Mesenchymal stem cell (in vitro differentiated cells and primary cell): Measurements from ENCODE around the gene UTP3.
"Not testable (repeated sequence)": the region's sequence is repeated elsewhere in the genome, so short reads cannot be mapped to it uniquely, and the experiment has no call there.

Source experiments
- DNase-seq: peaks from one replicate; pipeline ENCODE4 v3.0.0-alpha.2; 2013
- H2AFZ ChIP-seq: one replicate; pipeline ENCODE4 v1.6.1; 2013; ENCODE audit warnings: low read depth, mild to moderate bottlenecking, control low read depth, inconsistent platforms, low read length, moderate library complexity
- H2AK5ac ChIP-seq: 2 replicates; pipeline ENCODE4 v1.6.1; 2013; ENCODE audit warnings: low read length, moderate library complexity, mild to moderate bottlenecking, inconsistent platforms; ENCODE audit not compliant: severe bottlenecking
- H2BK120ac ChIP-seq: one replicate; pipeline ENCODE4 v1.6.1; 2013; ENCODE audit warnings: low read depth, mild to moderate bottlenecking, inconsistent platforms, low read length, moderate library complexity
- H2BK12ac ChIP-seq, 2 experiments: one replicate each; pipeline ENCODE4 v1.6.1; 2013; ENCODE audit warnings: inconsistent platforms in 2 of 2, low read length in 2 of 2, mild to moderate bottlenecking in 2 of 2, moderate library complexity in 2 of 2, control low read depth in 1 of 2
- H2BK15ac ChIP-seq: one replicate; pipeline ENCODE4 v1.6.1; 2013; ENCODE audit warnings: mild to moderate bottlenecking, low read depth, inconsistent platforms; ENCODE audit not compliant: poor library complexity, severe bottlenecking
- H2BK5ac ChIP-seq: 2 replicates; pipeline ENCODE4 v1.6.1; 2013; ENCODE audit warnings: low read depth, mild to moderate bottlenecking, low read length, control low read depth, inconsistent platforms; ENCODE audit not compliant: poor library complexity, severe bottlenecking
- H3K14ac ChIP-seq, 2 experiments: one replicate each; pipeline ENCODE4 v1.6.1; 2013; ENCODE audit warnings: inconsistent platforms in 2 of 2, low read length in 2 of 2, control low read depth in 1 of 2, mild to moderate bottlenecking in 1 of 2, moderate library complexity in 1 of 2
- H3K18ac ChIP-seq, 2 experiments: one replicate each; pipeline ENCODE4 v1.6.1; 2013; ENCODE audit warnings: inconsistent platforms in 2 of 2, low read length in 2 of 2, control low read depth in 1 of 2, low read depth in 1 of 2, mild to moderate bottlenecking in 1 of 2
- H3K23ac ChIP-seq, 2 experiments: one replicate each; pipeline ENCODE4 v1.6.1; 2013; ENCODE audit warnings: inconsistent platforms in 2 of 2, low read length in 2 of 2, mild to moderate bottlenecking in 2 of 2, moderate library complexity in 2 of 2, control low read depth in 1 of 2
- H3K27ac ChIP-seq: 2 replicates; pipeline ENCODE4 v1.5.1; 2013; ENCODE audit warnings: mild to moderate bottlenecking, moderate library complexity, low read length, control low read depth, inconsistent platforms; ENCODE audit not compliant: poor library complexity, severe bottlenecking
- H3K27me3 ChIP-seq, 2 experiments: 2 replicates each; pipeline versions ENCODE4 v1.6.1 to v1.7.0; 2013; ENCODE audit warnings: low read length in 2 of 2, mild to moderate bottlenecking in 2 of 2, moderate library complexity in 2 of 2, control low read depth in 1 of 2, inconsistent platforms in 1 of 2; ENCODE audit not compliant: control insufficient read depth in 1 of 2, insufficient read depth in 1 of 2
- H3K36me3 ChIP-seq, 2 experiments: 2 replicates each; pipeline versions ENCODE4 v1.6.1 to v1.7.0; 2013; ENCODE audit warnings: low read length in 2 of 2, control low read depth in 1 of 2, inconsistent platforms in 1 of 2, low read depth in 1 of 2, mild to moderate bottlenecking in 1 of 2; ENCODE audit not compliant: insufficient read depth in 2 of 2, control insufficient read depth in 1 of 2
- H3K4ac ChIP-seq, 2 experiments: one replicate each; pipeline ENCODE4 v1.6.1; 2013; ENCODE audit warnings: inconsistent platforms in 2 of 2, low read length in 2 of 2, mild to moderate bottlenecking in 2 of 2, moderate library complexity in 2 of 2, control low read depth in 1 of 2, low read depth in 1 of 2
- H3K4me1 ChIP-seq: 2 replicates; pipeline ENCODE4 v1.6.1; 2013; ENCODE audit warnings: low read depth, low read length, control low read depth; ENCODE audit not compliant: control insufficient read depth, insufficient read depth
- H3K4me2 ChIP-seq: 2 replicates; pipeline ENCODE4 v1.6.1; 2013; ENCODE audit warnings: low read length, mild to moderate bottlenecking, inconsistent platforms; ENCODE audit not compliant: poor library complexity, severe bottlenecking
- H3K4me3 ChIP-seq, 2 experiments: 2 replicates each; pipeline versions ENCODE4 v1.5.1 to v1.7.0; 2013; ENCODE audit warnings: low read length in 2 of 2, mild to moderate bottlenecking in 2 of 2, control low read depth in 1 of 2, low read depth in 1 of 2; ENCODE audit not compliant: insufficient read depth in 1 of 2
- H3K79me1 ChIP-seq: replicated peaks from 2 replicates; pipeline ENCODE4 v1.6.1; 2013; ENCODE audit warnings: mild to moderate bottlenecking, control low read depth, low read length, inconsistent platforms; ENCODE audit not compliant: poor library complexity, severe bottlenecking
- H3K9ac ChIP-seq: 2 replicates; pipeline ENCODE4 v1.7.0; 2013; ENCODE audit warnings: mild to moderate bottlenecking, low read length, moderate library complexity
- H3K9me3 ChIP-seq: 2 replicates; pipeline ENCODE4 v1.7.0; 2013; ENCODE audit warnings: mild to moderate bottlenecking, low read length; ENCODE audit not compliant: control insufficient read depth
- H4K8ac ChIP-seq: one replicate; pipeline ENCODE4 v1.6.1; 2013; ENCODE audit warnings: inconsistent platforms, mild to moderate bottlenecking, low read length, moderate library complexity
- H4K91ac ChIP-seq: one replicate; pipeline ENCODE4 v1.6.1; 2013; ENCODE audit warnings: mild to moderate bottlenecking, low read length, inconsistent platforms
- WGBS: methylation state at CpG from one replicate; pipeline ENCODE4 v1.1.7; 2013; ENCODE audit warnings: mixed read lengths; 5-methylcytosine and 5-hydroxymethylcytosine counted together

Gene UTP3

GRCh38 chr4:70682142-70682541 is 6.2 kb upstream of the UTP3 start:
- H3K4me3 ChIP-seq, result not testable (repeated sequence)

DNA sequence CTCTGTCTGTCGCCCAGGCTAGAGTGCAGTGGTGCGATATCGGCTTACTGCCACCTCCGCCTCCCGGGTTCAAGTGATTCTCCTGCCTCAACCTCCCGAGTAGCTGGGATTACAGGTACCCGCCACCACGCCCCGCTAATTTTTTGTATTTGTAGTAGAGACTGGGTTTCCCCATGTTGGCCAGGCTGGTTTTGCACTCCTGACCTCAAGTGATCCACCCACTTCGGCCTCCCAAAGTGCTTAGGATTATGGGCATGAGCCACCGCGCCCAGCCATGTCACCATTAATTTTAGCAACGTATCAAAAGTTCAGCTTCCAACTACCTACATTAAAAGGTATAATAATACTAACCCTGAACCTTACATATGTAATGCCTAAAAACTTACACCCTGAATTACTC is 940 bp upstream of the UTP3 start:
- H3K36me3 ChIP-seq, result peaks cover 0 to 16% of the 10 kb centered on the region in 2 experiments
- H2AK5ac ChIP-seq, result no peak overlapping the region
- H3K9me3 ChIP-seq, result no peaks in the 10 kb centered on the region
- H3K9ac ChIP-seq, result peak overlapping the region; percentile 93
- no peak overlapping the region for H3K14ac ChIP-seq
- H3K4me2 ChIP-seq, result peak overlapping the region; percentile 60
- peak overlapping the region in 1 of 2 experiments; percentile 27 for H3K4ac ChIP-seq
- H3K4me1 ChIP-seq, result peaks cover 3% of the 10 kb centered on the region
- peak overlapping the region; percentile 94 for H3K27ac ChIP-seq
- no peak for DNase-seq
- peak overlapping the region; percentile 64 for H2BK120ac ChIP-seq
- WGBS, result 78% methylated on average over 13 of the region's 13 CpGs
- no peak overlapping the region for H2BK5ac ChIP-seq
- no peaks in the 10 kb centered on the region for H3K27me3 ChIP-seq
- no peak overlapping the region for H2BK15ac ChIP-seq
- peak overlapping the region; percentile 48 for H2AFZ ChIP-seq
- H3K18ac ChIP-seq, result peak overlapping the region in 1 of 2 experiments; percentile 65
- H3K79me1 ChIP-seq, result no peaks in the 10 kb centered on the region
- no peak overlapping the region for H4K91ac ChIP-seq
- no peak overlapping the region for H3K23ac ChIP-seq
- H4K8ac ChIP-seq, result peak overlapping the region; percentile 94
- no peak overlapping the region for H2BK12ac ChIP-seq
- H3K4me3 ChIP-seq, result peak overlapping the region; percentile 36 to 87

More at GRCh38 chr4:70682142-70682541, 6.2 kb upstream of the UTP3 start:
- not testable (repeated sequence) for H3K14ac ChIP-seq, H3K9ac ChIP-seq, H3K27ac ChIP-seq, H2BK12ac ChIP-seq, H2BK120ac ChIP-seq, H3K9me3 ChIP-seq, H3K36me3 ChIP-seq, H4K91ac ChIP-seq, H3K4me1 ChIP-seq, H3K4ac ChIP-seq, H2AFZ ChIP-seq, H2AK5ac ChIP-seq, H4K8ac ChIP-seq, H3K4me2 ChIP-seq, H3K18ac ChIP-seq, H3K23ac ChIP-seq, H3K27me3 ChIP-seq, H2BK15ac ChIP-seq, H2BK5ac ChIP-seq, H3K79me1 ChIP-seq, DNase-seq
- WGBS, result 74% methylated on average over 3 of the region's 3 CpGs

DNA sequence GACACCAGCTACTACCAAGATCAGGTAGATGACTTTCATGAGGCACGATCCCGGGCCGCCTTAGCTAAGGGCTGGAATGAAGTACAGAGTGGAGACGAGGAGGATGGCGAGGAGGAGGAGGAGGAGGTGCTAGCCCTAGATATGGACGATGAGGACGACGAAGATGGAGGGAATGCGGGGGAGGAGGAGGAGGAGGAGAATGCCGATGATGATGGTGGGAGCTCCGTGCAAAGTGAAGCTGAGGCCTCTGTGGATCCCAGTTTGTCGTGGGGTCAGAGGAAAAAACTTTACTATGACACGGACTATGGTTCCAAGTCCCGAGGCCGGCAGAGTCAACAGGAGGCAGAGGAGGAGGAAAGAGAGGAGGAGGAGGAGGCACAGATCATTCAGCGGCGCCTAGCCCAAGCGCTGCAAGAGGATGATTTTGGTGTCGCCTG is 481 bp downstream of the UTP3 start:
- Histone ChIP-seq H3K18ac (peak overlapping the region; percentile 81 to 82), H3K79me1 (peaks cover 2% of the 10 kb centered on the region), H3K4me1 (peaks cover 3% of the 10 kb centered on the region), H2BK12ac (no peak overlapping the region), H3K4ac (peak overlapping the region; percentile 29 to 89), H3K4me2 (peak overlapping the region; percentile 84), H2BK15ac (peak overlapping the region; percentile 44), H3K9ac (peak overlapping the region; percentile 93), H2AK5ac (no peak overlapping the region), H4K8ac (peak overlapping the region; percentile 99), H2BK120ac (peak overlapping the region; percentile 76), H2BK5ac (no peak overlapping the region), H3K27me3 (no peaks in the 10 kb centered on the region), H4K91ac (peak overlapping the region; percentile 77), H3K14ac (peak overlapping the region in 1 of 2 experiments; percentile 39), H3K36me3 (peaks cover 0 to 27% of the 10 kb centered on the region in 2 experiments), H3K27ac (peak overlapping the region; percentile 94), H3K4me3 (peak overlapping the region; percentile 87 to 93), H3K23ac (no peak overlapping the region), H3K9me3 (no peaks in the 10 kb centered on the region), H2AFZ (peak overlapping the region; percentile 49)
- WGBS, result 1% methylated on average over 19 of the region's 19 CpGs
- DNase-seq, result no peak

- Histone ChIP-seq H3K4ac (no peak overlapping the region), H3K9ac (peak overlapping the region; percentile 23), H2AFZ (no peak overlapping the region), H3K18ac (no peak overlapping the region), H3K4me3 (peak overlapping the region in 1 of 2 experiments; percentile 37), H4K91ac (no peak overlapping the region), H3K36me3 (peaks cover 0 to 30% of the 10 kb centered on the region in 2 experiments), H2BK15ac (no peak overlapping the region), H3K79me1 (peaks cover 3% of the 10 kb centered on the region), H4K8ac (no peak overlapping the region), H3K14ac (no peak overlapping the region), H2BK5ac (no peak overlapping the region), H3K27me3 (no peaks in the 10 kb centered on the region), H3K27ac (no peak overlapping the region), H2BK12ac (no peak overlapping the region), H3K23ac (no peak overlapping the region), H3K4me1 (peaks cover 3% of the 10 kb centered on the region), H3K4me2 (no peak overlapping the region), H2AK5ac (no peak overlapping the region), H3K9me3 (no peaks in the 10 kb centered on the region), H2BK120ac (no peak overlapping the region)
- no peak for DNase-seq
- no CpG with 5 or more reads among the region's 1 CpG for WGBS
Measured at GRCh38 chr4:70691661-70692060, 3.3 kb downstream of the UTP3 start.
